Sigmoid colon (tissue), 3 donors: ENCODE measurements around the gene ACBD3.

Source experiments
- POLR2A ChIP-seq, 2 donors: fragments of 450-650 bp; IDR thresholded peaks; one replicate each; pipeline ENCODE4 v1.6.1; 2016; ENCODE audit warnings: antibody characterized with exemption in 2 of 2, mild to moderate bottlenecking in 2 of 2, moderate library complexity in 2 of 2
- TF ChIP-seq, protein P1 (sequence below), 4 experiments: fragments of 450-650 bp in 3 of 4; fragments of 200-600 bp in 1 of 4; IDR thresholded peaks; one replicate each; pipeline ENCODE4 v1.5.1; 2016 to 2019; ENCODE audit warnings: antibody characterized with exemption in 4 of 4, mild to moderate bottlenecking in 3 of 4, moderate library complexity in 2 of 4

DNA sequence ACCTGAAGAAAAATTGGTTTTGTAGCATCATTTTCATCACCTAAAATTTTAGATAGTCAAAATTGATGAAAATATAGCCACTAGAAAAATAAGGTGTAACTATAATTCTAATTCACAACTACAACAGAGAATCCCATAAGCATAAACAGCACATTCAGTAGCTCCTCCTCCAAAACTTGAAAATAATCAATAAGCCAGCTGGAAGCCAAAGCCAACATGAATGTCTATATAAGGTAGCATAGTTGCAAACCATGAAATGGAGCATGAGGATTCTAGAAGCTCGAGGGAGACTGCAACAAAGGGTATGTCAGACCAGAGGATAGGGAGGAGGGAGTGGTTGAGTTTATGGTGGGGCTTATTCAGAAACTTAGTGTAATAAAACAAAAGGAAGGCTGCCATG is 22.4 kb downstream of the ACBD3 start:
- TF ChIP-seq POLR2A (IDR thresholded peaks at IDR 0.05), result no peak
- TF ChIP-seq, protein P1, sequence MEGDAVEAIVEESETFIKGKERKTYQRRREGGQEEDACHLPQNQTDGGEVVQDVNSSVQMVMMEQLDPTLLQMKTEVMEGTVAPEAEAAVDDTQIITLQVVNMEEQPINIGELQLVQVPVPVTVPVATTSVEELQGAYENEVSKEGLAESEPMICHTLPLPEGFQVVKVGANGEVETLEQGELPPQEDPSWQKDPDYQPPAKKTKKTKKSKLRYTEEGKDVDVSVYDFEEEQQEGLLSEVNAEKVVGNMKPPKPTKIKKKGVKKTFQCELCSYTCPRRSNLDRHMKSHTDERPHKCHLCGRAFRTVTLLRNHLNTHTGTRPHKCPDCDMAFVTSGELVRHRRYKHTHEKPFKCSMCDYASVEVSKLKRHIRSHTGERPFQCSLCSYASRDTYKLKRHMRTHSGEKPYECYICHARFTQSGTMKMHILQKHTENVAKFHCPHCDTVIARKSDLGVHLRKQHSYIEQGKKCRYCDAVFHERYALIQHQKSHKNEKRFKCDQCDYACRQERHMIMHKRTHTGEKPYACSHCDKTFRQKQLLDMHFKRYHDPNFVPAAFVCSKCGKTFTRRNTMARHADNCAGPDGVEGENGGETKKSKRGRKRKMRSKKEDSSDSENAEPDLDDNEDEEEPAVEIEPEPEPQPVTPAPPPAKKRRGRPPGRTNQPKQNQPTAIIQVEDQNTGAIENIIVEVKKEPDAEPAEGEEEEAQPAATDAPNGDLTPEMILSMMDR (IDR thresholded peaks at IDR 0.05), result no peak
